ENCODE measurements around the gene TMTC2. TPM values are rescaled to one million over a fixed set of nuclear protein-coding genes. Genes with fewer than 3 reads are reported as not detected.
A peak's percentile ranks its signal among the peaks of the same experiment; 100 is the strongest.

Gene TMTC2
- total RNA-seq, 2 donors from 2014 or later: 4.7 to 9.0 TPM

GRCh38 chr12:82688596-82688995 is 1.9 kb downstream of the TMTC2 start:
- ATAC-seq (replicated peaks in 1 of 2) (no peak), DNase-seq (no peak)
- Mint-ChIP-seq H3K4me1 (ENCODE audit: low read depth) (peaks cover 16% of the 10 kb centered on the region), H3K4me3 (peak overlapping the region; percentile 95 to 100), H3K36me3 (ENCODE audit: insufficient read depth in 2 of 2) (peaks cover 0 to 5% of the 10 kb centered on the region in 2 donors), H3K27me3 (ENCODE audit: low read depth) (peaks cover 7% of the 10 kb centered on the region), H3K9me3 (no peaks in the 10 kb centered on the region), H3K27ac (no peak overlapping the region)

GRCh38 chr12:82690006-82690405 is 3.3 kb downstream of the TMTC2 start:
- no peak for ATAC-seq (replicated peaks in 1 of 2)
- peaks cover 0 to 5% of the 10 kb centered on the region in 2 donors for H3K36me3 Mint-ChIP-seq (ENCODE audit: insufficient read depth in 2 of 2)
- no peak overlapping the region for H3K4me3 Mint-ChIP-seq
- DNase-seq: no peak
- H3K4me1 Mint-ChIP-seq (ENCODE audit: low read depth): peaks cover 16% of the 10 kb centered on the region
- H3K27me3 Mint-ChIP-seq (ENCODE audit: low read depth): no peaks in the 10 kb centered on the region
- H3K9me3 Mint-ChIP-seq: no peaks in the 10 kb centered on the region
- no peak overlapping the region for H3K27ac Mint-ChIP-seq

GRCh38 chr12:82691513-82691912 is 4.8 kb downstream of the TMTC2 start:
- no peak overlapping the region for H3K27ac Mint-ChIP-seq
- ATAC-seq (replicated peaks in 1 of 2) (no peak), DNase-seq (no peak)
- peaks cover 0 to 5% of the 10 kb centered on the region in 2 donors for H3K36me3 Mint-ChIP-seq (ENCODE audit: insufficient read depth in 2 of 2)
- no peak overlapping the region for H3K4me3 Mint-ChIP-seq
- peaks cover 11% of the 10 kb centered on the region for H3K4me1 Mint-ChIP-seq (ENCODE audit: low read depth)
- H3K9me3 Mint-ChIP-seq: no peaks in the 10 kb centered on the region
- H3K27me3 Mint-ChIP-seq (ENCODE audit: low read depth): no peaks in the 10 kb centered on the region

GRCh38 chr12:82694276-82694675 is 7.6 kb downstream of the TMTC2 start:
- no peaks in the 10 kb centered on the region for H3K27me3 Mint-ChIP-seq (ENCODE audit: low read depth)
- no peak for DNase-seq
- H3K4me3 Mint-ChIP-seq: no peak overlapping the region
- H3K27ac Mint-ChIP-seq: no peak overlapping the region
- no peaks in the 10 kb centered on the region for H3K4me1 Mint-ChIP-seq (ENCODE audit: low read depth)
- no peak for ATAC-seq (replicated peaks in 1 of 2)
- H3K36me3 Mint-ChIP-seq (ENCODE audit: insufficient read depth in 2 of 2): peaks cover 0 to 4% of the 10 kb centered on the region in 2 donors
- no peaks in the 10 kb centered on the region for H3K9me3 Mint-ChIP-seq

- peaks cover 0 to 4% of the 10 kb centered on the region in 2 donors for H3K36me3 Mint-ChIP-seq (ENCODE audit: insufficient read depth in 2 of 2)
- H3K27ac Mint-ChIP-seq: no peak overlapping the region
- no peaks in the 10 kb centered on the region for H3K9me3 Mint-ChIP-seq
- no peaks in the 10 kb centered on the region for H3K27me3 Mint-ChIP-seq (ENCODE audit: low read depth)
- no peak for ATAC-seq (replicated peaks in 1 of 2)
- H3K4me1 Mint-ChIP-seq (ENCODE audit: low read depth): no peaks in the 10 kb centered on the region
- DNase-seq: no peak
- no peak overlapping the region for H3K4me3 Mint-ChIP-seq
These were observed 8.3 kb downstream of the TMTC2 start for GRCh38 chr12:82694970-82695369.

- Mint-ChIP-seq H3K4me1 (ENCODE audit: low read depth) (no peaks in the 10 kb centered on the region), H3K4me3 (no peak overlapping the region), H3K27me3 (ENCODE audit: low read depth) (no peaks in the 10 kb centered on the region), H3K36me3 (ENCODE audit: insufficient read depth in 2 of 2) (peaks cover 0 to 4% of the 10 kb centered on the region in 2 donors), H3K9me3 (no peaks in the 10 kb centered on the region), H3K27ac (no peak overlapping the region)
- DNase-seq (no peak), ATAC-seq (replicated peaks in 1 of 2) (no peak)
These were observed 8.8 kb downstream of the TMTC2 start for GRCh38 chr12:82695531-82695930.

- Mint-ChIP-seq H3K27me3 (ENCODE audit: low read depth) (no peaks in the 10 kb centered on the region), H3K9me3 (no peaks in the 10 kb centered on the region), H3K4me1 (ENCODE audit: low read depth) (no peaks in the 10 kb centered on the region), H3K36me3 (ENCODE audit: insufficient read depth in 2 of 2) (peaks cover 0 to 4% of the 10 kb centered on the region in 2 donors), H3K4me3 (no peak overlapping the region), H3K27ac (no peak overlapping the region)
- no peak for ATAC-seq (replicated peaks in 1 of 2)
- no peak for DNase-seq
These were observed 9.8 kb downstream of the TMTC2 start for GRCh38 chr12:82696543-82696942.

GRCh38 chr12:82698708-82699564 is 12.2 kb downstream of the TMTC2 start:
- Mint-ChIP-seq H3K4me3 (no peak overlapping the region), H3K27me3 (ENCODE audit: low read depth) (no peaks in the 10 kb centered on the region), H3K4me1 (ENCODE audit: low read depth) (no peaks in the 10 kb centered on the region), H3K27ac (no peak overlapping the region), H3K36me3 (ENCODE audit: insufficient read depth in 2 of 2) (no peaks in the 10 kb centered on the region), H3K9me3 (no peaks in the 10 kb centered on the region)
- no peak for ATAC-seq (replicated peaks in 1 of 2)
- no peak for DNase-seq

GRCh38 chr12:82705774-82706173 is 19.1 kb downstream of the TMTC2 start:
- H3K27me3 Mint-ChIP-seq (ENCODE audit: low read depth): no peaks in the 10 kb centered on the region
- DNase-seq: no peak
- H3K27ac Mint-ChIP-seq: no peak overlapping the region
- no peaks in the 10 kb centered on the region for H3K9me3 Mint-ChIP-seq
- no peak overlapping the region for H3K4me3 Mint-ChIP-seq
- no peak for ATAC-seq (replicated peaks in 1 of 2)
- no peaks in the 10 kb centered on the region for H3K36me3 Mint-ChIP-seq (ENCODE audit: insufficient read depth in 2 of 2)
- no peaks in the 10 kb centered on the region for H3K4me1 Mint-ChIP-seq (ENCODE audit: low read depth)

GRCh38 chr12:82708061-82708879 is 21.6 kb downstream of the TMTC2 start:
- Mint-ChIP-seq H3K36me3 (ENCODE audit: insufficient read depth in 2 of 2) (peaks cover 0 to 1% of the 10 kb centered on the region in 2 donors), H3K27ac (no peak overlapping the region), H3K4me1 (ENCODE audit: low read depth) (no peaks in the 10 kb centered on the region), H3K4me3 (no peak overlapping the region), H3K27me3 (ENCODE audit: low read depth) (no peaks in the 10 kb centered on the region), H3K9me3 (peaks cover 2 to 3% of the 10 kb centered on the region in 2 donors)
- ATAC-seq (replicated peaks in 1 of 2) (no peak), DNase-seq (no peak)

- Mint-ChIP-seq H3K4me3 (no peak overlapping the region), H3K36me3 (ENCODE audit: insufficient read depth in 2 of 2) (peaks cover 0 to 1% of the 10 kb centered on the region in 2 donors), H3K4me1 (ENCODE audit: low read depth) (no peaks in the 10 kb centered on the region), H3K9me3 (peaks cover 2 to 3% of the 10 kb centered on the region in 2 donors), H3K27me3 (ENCODE audit: low read depth) (no peaks in the 10 kb centered on the region), H3K27ac (no peak overlapping the region)
- no peak for ATAC-seq (replicated peaks in 1 of 2)
- DNase-seq: no peak
These were observed 23.2 kb downstream of the TMTC2 start for GRCh38 chr12:82709794-82710355.

- ATAC-seq (replicated peaks in 1 of 2) (no peak), DNase-seq (no peak)
- Mint-ChIP-seq H3K27me3 (ENCODE audit: low read depth) (no peaks in the 10 kb centered on the region), H3K9me3 (peaks cover 2 to 3% of the 10 kb centered on the region in 2 donors), H3K4me1 (ENCODE audit: low read depth) (no peaks in the 10 kb centered on the region), H3K4me3 (no peak overlapping the region), H3K36me3 (ENCODE audit: insufficient read depth in 2 of 2) (peaks cover 0 to 1% of the 10 kb centered on the region in 2 donors), H3K27ac (no peak overlapping the region)
These were observed 24.0 kb downstream of the TMTC2 start for GRCh38 chr12:82710741-82711140.

GRCh38 chr12:82714427-82714826 is 27.7 kb downstream of the TMTC2 start:
- Mint-ChIP-seq H3K36me3 (ENCODE audit: insufficient read depth in 2 of 2) (peaks cover 0 to 1% of the 10 kb centered on the region in 2 donors), H3K4me3 (no peak overlapping the region), H3K27ac (no peak overlapping the region), H3K27me3 (ENCODE audit: low read depth) (no peaks in the 10 kb centered on the region), H3K4me1 (ENCODE audit: low read depth) (no peaks in the 10 kb centered on the region), H3K9me3 (peaks cover 2 to 3% of the 10 kb centered on the region in 2 donors)
- no peak for DNase-seq
- ATAC-seq (replicated peaks in 1 of 2): no peak
